Measurements from ENCODE around the gene PARP2. TPM values are rescaled to one million over a fixed set of nuclear protein-coding genes. Genes with fewer than 3 reads are reported as not detected.
A peak's percentile ranks its signal among the peaks of the same experiment; 100 is the strongest.

Gene PARP2
- total and polyA plus RNA-seq, 9 of the 15 experiments (the other 6 are each of a cell fraction or from before 2014, with no cell fraction given), result 19.7 to 50.5 (median 29.9) TPM

- TF ChIP-seq NKRF (IDR thresholded peaks at IDR 0.05; ENCODE audit: borderline replicate concordance) (peak; percentile 97), NR2C2 (CRISPR knock-in tag; IDR thresholded peaks at IDR 0.05) (no peak), NR2C2 (tag; IDR thresholded peaks at IDR 0.05) (peak; percentile 56), PREB (CRISPR knock-in tag; IDR thresholded peaks at IDR 0.05) (no peak), OTX1 (CRISPR knock-in tag; IDR thresholded peaks at IDR 0.05) (no peak), RBFOX2 (IDR thresholded peaks at IDR 0.05; ENCODE audit: low read depth, low read length) (peak; percentile 59), PML (IDR thresholded peaks at IDR 0.05; ENCODE audit: low read length) (peak; percentile 48; the same call in 1 of the 2 replicates), ZNF707 (CRISPR knock-in tag; conservative IDR thresholded peaks at IDR 0.05) (no peak), KDM5B (IDR thresholded peaks at IDR 0.05; ENCODE audit: insufficient replicate concordance, low read depth, low read length) (peak; percentile 33), THRA (IDR thresholded peaks at IDR 0.05) (no peak), CBX2 (IDR thresholded peaks at IDR 0.05; ENCODE audit: insufficient read depth, low read length, poor library complexity, severe bottlenecking) (no peak)
Observed at GRCh38 chr14:20332788-20333493, 10.5 kb upstream of the PARP2 start, which contains the start of gene CCNB1IP1 (continued).

Measured in K562 (cell line).